PFSK-1 (cell line): ENCODE data around the gene DUSP8.

Experiments
- POLR2AphosphoS5 ChIP-seq: IDR thresholded peaks from 2 replicates; pipeline ENCODE4 v1.6.1; 2012; ENCODE audit warnings: low read depth, mild to moderate bottlenecking, control low read depth, low read length, moderate library complexity
- SIN3A ChIP-seq: IDR thresholded peaks from 2 replicates; pipeline ENCODE4 v1.6.1; 2012; ENCODE audit warnings: mild to moderate bottlenecking, low read length, moderate library complexity, borderline replicate concordance; ENCODE audit not compliant: insufficient read depth

DNA sequence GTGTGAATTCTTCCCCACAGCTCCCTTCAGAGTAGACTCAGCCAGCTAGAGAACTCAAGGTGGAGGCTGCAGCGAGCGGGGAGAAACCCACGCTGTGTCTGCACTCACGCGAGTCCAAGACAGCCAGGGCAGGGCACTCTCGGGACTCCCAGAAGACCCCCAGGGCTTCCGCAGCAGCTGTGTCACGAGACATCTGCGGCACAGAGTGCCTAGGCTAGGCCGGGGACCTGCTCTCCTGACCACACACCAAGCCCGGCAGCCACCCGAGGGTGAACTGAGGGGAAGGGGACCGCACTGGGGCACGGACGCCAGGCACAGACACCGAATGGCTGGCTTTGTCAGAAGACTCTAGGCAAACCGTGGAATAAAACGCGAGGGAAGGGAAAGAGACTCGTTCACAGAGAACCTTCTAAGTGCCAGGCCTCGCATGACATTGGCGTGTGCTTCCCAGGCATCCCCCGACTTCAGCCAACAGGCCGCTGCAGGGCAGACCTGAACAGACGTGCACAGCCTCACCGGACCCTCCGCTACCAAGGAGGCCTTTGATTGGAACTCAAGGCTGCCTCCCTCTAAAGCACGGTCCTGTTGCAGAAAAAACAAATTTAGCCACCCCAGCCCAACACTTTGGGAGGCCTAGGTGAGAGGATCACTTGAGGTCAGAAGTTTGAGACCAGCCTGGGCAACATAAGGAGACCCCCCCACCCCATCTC, 67.3 kb downstream of the DUSP8 start:
- TF ChIP-seq POLR2AphosphoS5 (no peak), SIN3A (no peak)
